LNCaP clone FGC (cell line): ENCODE measurements around the gene SOCS6.
"Not testable (repeated sequence)": the region's sequence is repeated elsewhere in the genome, so short reads cannot be mapped to it uniquely, and the experiment has no call there.

Source experiments
- DNase-seq: peaks from one replicate; pipeline ENCODE4 v3.0.0-alpha.2; 2011; ENCODE audit warnings: low read depth
- H3K4me3 ChIP-seq: 2 replicates; pipeline ENCODE4 v1.5.1; 2011; ENCODE audit warnings: mild to moderate bottlenecking, low read depth, low read length, control low read depth
- CTCF ChIP-seq: IDR thresholded peaks from 2 replicates; pipeline ENCODE4 v1.5.1; 2012; ENCODE audit warnings: mild to moderate bottlenecking; ENCODE audit not compliant: control insufficient read depth, insufficient read depth; ENCODE audit errors: extremely low read depth

Gene SOCS6

DNA sequence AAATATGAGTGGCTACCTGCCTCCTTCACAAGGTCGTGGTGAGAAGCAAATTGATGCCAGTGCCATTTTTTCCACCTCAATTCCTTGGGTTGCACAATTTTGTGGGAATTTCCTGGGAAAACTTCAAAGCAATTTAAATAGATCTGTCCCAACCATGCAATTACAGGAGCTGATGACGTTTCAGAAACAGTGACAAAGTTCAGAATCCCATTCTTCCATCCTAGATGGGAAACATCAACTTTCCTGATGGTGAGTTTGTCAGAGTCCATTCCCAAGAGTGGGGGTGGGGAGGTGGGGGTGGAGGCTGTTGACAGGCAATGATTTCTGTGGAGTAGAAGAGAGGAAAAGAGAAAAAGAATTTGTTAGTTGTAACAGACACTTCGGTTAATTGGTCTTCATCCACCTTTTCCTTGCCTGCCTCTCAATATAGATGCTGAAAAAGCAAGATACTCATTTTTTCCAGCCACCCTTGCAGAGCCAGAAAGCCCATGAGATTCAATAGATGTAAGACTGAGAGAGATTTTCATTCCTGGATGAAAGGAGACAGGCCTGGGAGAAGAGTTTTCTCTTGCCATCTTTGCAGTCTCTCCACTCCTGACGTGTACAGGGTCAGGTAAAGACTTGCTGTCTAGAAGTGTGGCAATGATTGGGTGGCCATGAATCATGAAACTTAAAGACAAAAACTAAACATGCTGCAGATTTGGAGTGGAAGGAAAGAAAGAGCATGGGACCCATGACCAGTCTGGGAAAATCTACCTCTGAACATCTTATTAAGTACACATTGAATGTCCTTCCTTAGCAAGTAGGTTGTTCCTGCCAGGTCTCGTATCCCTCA is 47.3 kb downstream of the SOCS6 start:
- no peak for TF ChIP-seq CTCF
- DNase-seq: no peak
- H3K4me3 ChIP-seq: no peak overlapping the region

GRCh38 chr18:70337139-70337972 is 48.5 kb downstream of the SOCS6 start:
- no peak for DNase-seq
- no peak overlapping the region for H3K4me3 ChIP-seq
- TF ChIP-seq CTCF: no peak

DNA sequence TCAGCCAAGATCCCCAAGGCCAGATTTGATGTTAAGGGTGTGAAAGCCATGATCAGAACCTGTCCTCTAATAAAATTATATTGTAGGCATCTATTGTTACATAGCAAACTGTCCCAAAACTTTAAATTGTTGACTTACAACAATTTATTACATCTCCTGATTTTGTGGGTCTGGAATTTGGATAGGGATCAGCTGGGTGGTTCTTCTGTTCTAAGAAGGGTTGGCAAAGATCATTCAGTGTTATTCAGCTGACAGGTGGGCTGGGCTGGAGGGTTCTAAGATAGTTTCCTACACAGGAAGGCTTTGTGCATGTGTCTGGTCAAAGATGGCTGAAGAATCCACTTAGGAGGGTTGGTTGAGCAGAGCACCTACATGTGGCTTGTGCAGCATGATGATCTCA is 50.0 kb downstream of the SOCS6 start:
- DNase-seq: no peak
- no peak overlapping the region for H3K4me3 ChIP-seq
- no peak for TF ChIP-seq CTCF

- no peak for TF ChIP-seq CTCF
- DNase-seq: no peak
- no peak overlapping the region for H3K4me3 ChIP-seq
Measured at GRCh38 chr18:70339915-70340314, 51.1 kb downstream of the SOCS6 start.

GRCh38 chr18:70348481-70348880 is 59.6 kb downstream of the SOCS6 start:
- peak; percentile 7 for DNase-seq
- not testable (repeated sequence) for H3K4me3 ChIP-seq

DNA sequence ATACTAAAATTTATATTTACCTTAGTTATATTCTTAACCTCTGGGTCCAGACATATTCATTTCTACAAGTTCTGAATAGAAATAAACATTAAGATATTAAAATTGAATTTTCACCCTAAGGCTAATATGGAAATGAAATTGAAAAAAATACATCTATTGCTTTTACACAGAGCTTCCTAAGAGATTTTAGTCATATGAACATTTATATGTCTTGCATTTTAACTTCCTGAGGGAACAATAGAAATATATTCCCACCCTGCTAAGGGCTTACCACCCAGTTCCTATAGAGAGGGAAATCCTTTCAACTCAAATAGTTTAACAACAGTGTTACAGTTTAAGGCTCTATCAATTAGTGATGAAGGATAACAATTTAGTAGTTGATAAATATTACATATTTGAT is 60.5 kb downstream of the SOCS6 start:
- DNase-seq: no peak
- H3K4me3 ChIP-seq: no peak overlapping the region

More for the DNA sequence above, 60.5 kb downstream of the SOCS6 start:
- TF ChIP-seq CTCF: no peak
